GM10266 (cell line): ENCODE measurements around the gene SLC25A1.

Source experiments
- DNase-seq: peaks from one replicate; pipeline ENCODE4 v3.0.0; 2012; ENCODE audit errors: extremely low spot score
- CTCF ChIP-seq: IDR thresholded peaks from 2 replicates; pipeline ENCODE4 v1.5.1; 2012; ENCODE audit warnings: mild to moderate bottlenecking, low read depth; ENCODE audit not compliant: control insufficient read depth, insufficient read depth; ENCODE audit errors: missing control alignments

SLC25A1 gene

DNA sequence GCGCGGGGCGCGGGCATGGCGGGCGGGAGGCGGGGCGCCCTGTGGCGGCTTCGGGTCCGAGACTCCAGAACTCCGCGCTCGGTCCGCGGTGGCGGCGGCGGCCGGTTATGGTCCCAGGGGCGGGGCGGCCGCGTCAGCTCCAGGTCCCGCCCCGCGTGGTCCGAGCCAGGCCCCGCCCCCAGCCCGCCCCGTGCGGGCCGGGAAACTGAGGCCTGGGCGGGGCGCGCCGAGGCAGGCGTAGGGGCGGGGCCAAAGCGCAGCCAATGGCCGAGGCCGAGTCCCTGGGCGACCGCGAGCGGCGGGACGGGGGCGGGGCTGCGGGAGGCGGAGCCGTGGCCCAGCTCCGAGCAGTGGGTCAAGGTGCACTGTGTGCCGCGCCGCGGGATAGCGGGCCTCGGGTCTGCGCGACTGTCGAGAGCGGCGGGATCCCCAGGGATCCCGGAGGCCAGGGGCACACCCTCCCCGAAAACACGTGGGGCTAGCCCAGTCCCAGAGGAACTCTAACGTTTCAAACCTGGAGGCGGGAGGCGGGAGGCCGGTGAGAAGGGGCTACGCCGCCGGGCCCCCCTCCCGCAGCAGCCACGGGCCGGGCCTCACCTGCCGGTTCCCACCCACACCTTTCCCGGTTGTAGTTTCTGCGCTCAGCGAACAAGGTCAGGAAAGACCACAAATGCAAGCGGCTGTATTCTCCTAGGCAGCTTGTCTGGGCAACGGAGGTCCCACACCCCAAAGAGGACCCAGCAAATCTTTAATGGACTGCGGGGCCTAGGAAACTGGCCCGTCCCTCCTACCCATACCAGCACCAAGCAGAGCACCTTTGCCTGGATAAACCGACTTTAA, at the start of gene SLC25A1:
TSS of gene SLC25A1 (minus strand) at position 80 of the 840 bp plus-strand sequence. CDS start at position 17, 63 bp downstream.
- TF ChIP-seq CTCF = no peak
- peak; percentile 98 for DNase-seq

DNA sequence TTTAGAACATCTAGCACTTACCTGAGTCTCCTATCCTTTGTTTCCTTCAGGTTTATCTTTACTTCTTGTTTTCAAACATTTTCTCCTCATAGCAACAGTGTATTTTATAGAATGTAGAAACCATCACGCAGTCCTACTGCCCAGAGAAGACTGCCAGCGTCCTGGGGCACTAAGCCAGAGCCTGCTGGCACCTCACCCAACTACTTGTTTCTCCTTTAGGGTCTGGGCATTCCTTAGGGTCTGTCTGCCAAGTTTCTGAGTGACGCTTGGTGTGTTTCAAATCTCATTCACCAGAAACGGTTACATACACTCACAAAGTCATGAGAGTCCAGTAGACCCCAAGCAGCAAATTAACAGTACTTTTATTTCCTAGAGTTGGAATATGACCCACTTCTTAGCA, 49.6 kb upstream of the SLC25A1 start:
- DNase-seq = no peak
- no peak for TF ChIP-seq CTCF

DNA sequence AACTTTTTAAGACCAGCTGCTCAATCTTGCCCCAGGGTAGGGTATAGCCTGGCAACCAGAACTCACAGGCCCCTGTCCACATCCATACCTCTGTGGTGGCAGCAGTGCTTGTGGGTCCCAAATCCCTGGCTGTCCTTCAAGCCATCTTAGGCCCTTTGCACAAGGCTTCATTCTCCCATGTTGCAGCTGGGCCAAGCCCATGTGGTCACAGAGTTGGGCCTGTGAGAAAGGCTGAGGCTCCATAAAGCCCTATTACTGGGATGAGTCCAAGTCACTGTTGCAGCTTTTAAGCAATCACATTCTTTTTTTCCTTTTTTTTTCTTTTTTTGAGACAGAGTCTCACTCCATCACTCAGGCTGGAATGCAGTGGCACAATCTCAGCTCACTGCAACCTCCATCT, 47.9 kb upstream of the SLC25A1 start:
- no peak for DNase-seq
- TF ChIP-seq CTCF = no peak

DNA sequence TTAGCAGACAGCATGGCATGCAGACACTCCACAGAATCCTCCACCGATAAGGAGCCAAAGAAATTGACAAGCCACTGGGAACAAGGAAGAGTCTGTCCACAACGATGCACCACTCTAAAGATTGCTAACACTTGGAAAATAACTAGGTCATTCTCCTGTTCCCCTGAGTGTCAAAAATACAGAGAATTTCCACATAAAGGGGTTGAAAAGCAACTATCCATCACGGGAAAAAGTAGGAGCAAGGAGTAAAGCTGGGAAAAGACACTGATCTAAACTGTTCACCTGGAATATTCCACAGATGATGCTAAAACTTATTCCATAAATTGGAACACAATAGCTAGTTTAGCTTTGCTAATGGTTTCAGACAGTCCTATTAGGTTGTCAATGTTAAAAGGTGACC, 47.0 kb upstream of the SLC25A1 start:
- TF ChIP-seq CTCF = no peak
- DNase-seq = no peak

GRCh38 chr22:19224985-19225384, 46.4 kb upstream of the SLC25A1 start:
- TF ChIP-seq CTCF = no peak
- no peak for DNase-seq

- DNase-seq = no peak
- no peak for TF ChIP-seq CTCF
Measured at GRCh38 chr22:19224557-19224956, 46.0 kb upstream of the SLC25A1 start.

- DNase-seq = no peak
- TF ChIP-seq CTCF = no peak
Measured at GRCh38 chr22:19223617-19224016, 45.1 kb upstream of the SLC25A1 start.
